ENCODE measurements around the gene TBC1D8.

DNA sequence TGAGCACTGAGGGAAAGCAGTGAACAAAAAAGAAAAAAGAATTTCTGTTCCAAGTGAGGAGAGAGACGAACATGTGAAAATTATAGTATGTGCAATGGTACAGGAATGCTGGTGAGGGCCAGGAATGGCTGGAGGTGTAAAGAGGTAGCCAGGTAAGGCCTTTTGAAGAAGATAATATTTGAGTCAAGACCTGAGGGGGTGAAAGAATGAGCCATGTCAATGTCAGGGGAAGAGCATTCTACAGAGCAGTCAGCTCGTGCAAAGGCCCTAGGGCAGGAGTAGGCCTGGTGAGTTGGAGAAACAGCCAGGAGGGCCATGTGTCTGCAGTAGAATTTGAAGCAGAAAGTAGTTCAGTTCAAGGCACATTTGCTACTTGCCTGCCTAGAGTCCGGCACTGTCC is 161.5 kb downstream of the TBC1D8 start:
- TF ChIP-seq, protein P1, sequence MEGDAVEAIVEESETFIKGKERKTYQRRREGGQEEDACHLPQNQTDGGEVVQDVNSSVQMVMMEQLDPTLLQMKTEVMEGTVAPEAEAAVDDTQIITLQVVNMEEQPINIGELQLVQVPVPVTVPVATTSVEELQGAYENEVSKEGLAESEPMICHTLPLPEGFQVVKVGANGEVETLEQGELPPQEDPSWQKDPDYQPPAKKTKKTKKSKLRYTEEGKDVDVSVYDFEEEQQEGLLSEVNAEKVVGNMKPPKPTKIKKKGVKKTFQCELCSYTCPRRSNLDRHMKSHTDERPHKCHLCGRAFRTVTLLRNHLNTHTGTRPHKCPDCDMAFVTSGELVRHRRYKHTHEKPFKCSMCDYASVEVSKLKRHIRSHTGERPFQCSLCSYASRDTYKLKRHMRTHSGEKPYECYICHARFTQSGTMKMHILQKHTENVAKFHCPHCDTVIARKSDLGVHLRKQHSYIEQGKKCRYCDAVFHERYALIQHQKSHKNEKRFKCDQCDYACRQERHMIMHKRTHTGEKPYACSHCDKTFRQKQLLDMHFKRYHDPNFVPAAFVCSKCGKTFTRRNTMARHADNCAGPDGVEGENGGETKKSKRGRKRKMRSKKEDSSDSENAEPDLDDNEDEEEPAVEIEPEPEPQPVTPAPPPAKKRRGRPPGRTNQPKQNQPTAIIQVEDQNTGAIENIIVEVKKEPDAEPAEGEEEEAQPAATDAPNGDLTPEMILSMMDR (IDR thresholded peaks at IDR 0.05) = no peak
- TF ChIP-seq POLR2A (IDR thresholded peaks at IDR 0.05) = no peak

Measured in testis (tissue), 2 donors.